ENCODE results near the gene SLC25A25.
"Not testable (repeated sequence)": the region's sequence is repeated elsewhere in the genome, so short reads cannot be mapped to it uniquely, and the experiment has no call there.

The SLC25A25 gene

GRCh38 chr9:128026773-128027541 is 41.1 kb upstream of the SLC25A25 start:
- Histone ChIP-seq H3K9me3 (ENCODE audit: low read depth, low read length) (no peaks in the 10 kb centered on the region), H3K9ac (ENCODE audit: insufficient read length) (peak overlapping the region; percentile 51), H3K4me3 (no peak overlapping the region), H3K27ac (peak overlapping the region; percentile 78), H3K36me3 (ENCODE audit: insufficient read depth, low read length) (no peaks in the 10 kb centered on the region)
- peak; percentile 60 for DNase-seq (ENCODE audit: low read depth, low spot score)
- no peak for TF ChIP-seq POLR2AphosphoS5 (IDR thresholded peaks at IDR 0.05; ENCODE audit: borderline replicate concordance, low read depth, low read length)
- TF ChIP-seq FOXP2 (optimal IDR thresholded peaks at IDR 0.05; ENCODE audit: control extremely low read depth, extremely low read length, insufficient read depth): no peak

GRCh38 chr9:128027705-128028104 is 40.3 kb upstream of the SLC25A25 start:
- peak overlapping the region; percentile 78 for H3K27ac ChIP-seq
- TF ChIP-seq FOXP2 (optimal IDR thresholded peaks at IDR 0.05; ENCODE audit: control extremely low read depth, extremely low read length, insufficient read depth) (no peak), POLR2AphosphoS5 (IDR thresholded peaks at IDR 0.05; ENCODE audit: borderline replicate concordance, low read depth, low read length) (no peak), EZH2 (IDR thresholded peaks at IDR 0.05) (no peak)
- H3K4me3 ChIP-seq: no peak overlapping the region
- H3K36me3 ChIP-seq (ENCODE audit: insufficient read depth, low read length): no peaks in the 10 kb centered on the region
- DNase-seq (ENCODE audit: low read depth, low spot score): no peak
- H3K9ac ChIP-seq (ENCODE audit: insufficient read length): no peak overlapping the region
- no peaks in the 10 kb centered on the region for H3K9me3 ChIP-seq (ENCODE audit: low read depth, low read length)

GRCh38 chr9:128033609-128034008 is 34.4 kb upstream of the SLC25A25 start:
- no peak for DNase-seq (ENCODE audit: low read depth, low spot score)
- Histone ChIP-seq H3K9me3 (ENCODE audit: low read depth, low read length) (no peaks in the 10 kb centered on the region), H3K4me3 (no peak overlapping the region), H3K27ac (no peak overlapping the region), H3K9ac (ENCODE audit: insufficient read length) (no peak overlapping the region), H3K36me3 (ENCODE audit: insufficient read depth, low read length) (no peaks in the 10 kb centered on the region)
- TF ChIP-seq EZH2 (IDR thresholded peaks at IDR 0.05) (no peak), FOXP2 (optimal IDR thresholded peaks at IDR 0.05; ENCODE audit: control extremely low read depth, extremely low read length, insufficient read depth) (no peak), POLR2AphosphoS5 (IDR thresholded peaks at IDR 0.05; ENCODE audit: borderline replicate concordance, low read depth, low read length) (no peak)

GRCh38 chr9:128034821-128035652 is 33.0 kb upstream of the SLC25A25 start:
- Histone ChIP-seq H3K4me3 (no peak overlapping the region), H3K36me3 (ENCODE audit: insufficient read depth, low read length) (no peaks in the 10 kb centered on the region), H3K9me3 (ENCODE audit: low read depth, low read length) (no peaks in the 10 kb centered on the region), H3K9ac (ENCODE audit: insufficient read length) (no peak overlapping the region), H3K27ac (no peak overlapping the region)
- no peak for DNase-seq (ENCODE audit: low read depth, low spot score)
- no peak for TF ChIP-seq EZH2 (IDR thresholded peaks at IDR 0.05)
- TF ChIP-seq FOXP2 (optimal IDR thresholded peaks at IDR 0.05; ENCODE audit: control extremely low read depth, extremely low read length, insufficient read depth): no peak
- TF ChIP-seq POLR2AphosphoS5 (IDR thresholded peaks at IDR 0.05; ENCODE audit: borderline replicate concordance, low read depth, low read length): no peak

- H3K36me3 ChIP-seq (ENCODE audit: insufficient read depth, low read length); H3K27ac ChIP-seq; H3K9ac ChIP-seq (ENCODE audit: insufficient read length); H3K4me3 ChIP-seq; DNase-seq (ENCODE audit: low read depth, low spot score); H3K9me3 ChIP-seq (ENCODE audit: low read depth, low read length): not testable (repeated sequence)
Measured at GRCh38 chr9:128036522-128036921, 31.5 kb upstream of the SLC25A25 start.

- not testable (repeated sequence) for H3K36me3 ChIP-seq (ENCODE audit: insufficient read depth, low read length); DNase-seq (ENCODE audit: low read depth, low spot score); H3K27ac ChIP-seq; H3K4me3 ChIP-seq; H3K9ac ChIP-seq (ENCODE audit: insufficient read length); H3K9me3 ChIP-seq (ENCODE audit: low read depth, low read length)
Measured at GRCh38 chr9:128040783-128041182, 27.2 kb upstream of the SLC25A25 start.

GRCh38 chr9:128042043-128042442 is 26.0 kb upstream of the SLC25A25 start:
- H3K27ac ChIP-seq: no peak overlapping the region
- TF ChIP-seq POLR2AphosphoS5 (IDR thresholded peaks at IDR 0.05; ENCODE audit: borderline replicate concordance, low read depth, low read length) (no peak), EZH2 (IDR thresholded peaks at IDR 0.05) (no peak)
- H3K4me3 ChIP-seq: no peak overlapping the region
- no peaks in the 10 kb centered on the region for H3K36me3 ChIP-seq (ENCODE audit: insufficient read depth, low read length)
- no peak overlapping the region for H3K9ac ChIP-seq (ENCODE audit: insufficient read length)
- DNase-seq (ENCODE audit: low read depth, low spot score): no peak
- H3K9me3 ChIP-seq (ENCODE audit: low read depth, low read length): no peaks in the 10 kb centered on the region

- Histone ChIP-seq H3K27ac (no peak overlapping the region), H3K9ac (ENCODE audit: insufficient read length) (no peak overlapping the region), H3K9me3 (ENCODE audit: low read depth, low read length) (no peaks in the 10 kb centered on the region), H3K36me3 (ENCODE audit: insufficient read depth, low read length) (no peaks in the 10 kb centered on the region), H3K4me3 (no peak overlapping the region)
- DNase-seq (ENCODE audit: low read depth, low spot score): no peak
- TF ChIP-seq POLR2AphosphoS5 (IDR thresholded peaks at IDR 0.05; ENCODE audit: borderline replicate concordance, low read depth, low read length) (no peak), EZH2 (IDR thresholded peaks at IDR 0.05) (no peak), FOXP2 (optimal IDR thresholded peaks at IDR 0.05; ENCODE audit: control extremely low read depth, extremely low read length, insufficient read depth) (no peak)
Measured at GRCh38 chr9:128043467-128043868, 24.6 kb upstream of the SLC25A25 start.

- not testable (repeated sequence) for H3K36me3 ChIP-seq (ENCODE audit: insufficient read depth, low read length); H3K4me3 ChIP-seq; H3K27ac ChIP-seq; H3K9me3 ChIP-seq (ENCODE audit: low read depth, low read length); H3K9ac ChIP-seq (ENCODE audit: insufficient read length); DNase-seq (ENCODE audit: low read depth, low spot score)
Measured at GRCh38 chr9:128045409-128045808, 22.6 kb upstream of the SLC25A25 start.
